ENCODE data around the gene MOB3A. TPM values are rescaled to one million over a fixed set of nuclear protein-coding genes. Genes with fewer than 3 reads are reported as not detected.

Gene MOB3A
- total and polyA plus RNA-seq, 2 donors (not counting 1 experiment from before 2014, with no cell fraction given): 17.2 to 34.8 TPM

GRCh38 chr19:2041433-2041682 lies 54.8 kb downstream of the MOB3A start:
- no peaks in the 10 kb centered on the region for H3K9me3 ChIP-seq (ENCODE audit: control insufficient read depth, insufficient read depth, low read depth, low read length)
- H3K9ac ChIP-seq (ENCODE audit: insufficient read depth, low read length): no peak overlapping the region
- H3K27me3 ChIP-seq (ENCODE audit: control insufficient read depth, insufficient read depth, low read length): no peaks in the 10 kb centered on the region
- H3K27ac ChIP-seq (ENCODE audit: insufficient read depth, low read length): no peak overlapping the region
- DNase-seq (ENCODE audit: low read depth in 2 of 2): no peak
- no peaks in the 10 kb centered on the region for H3K79me2 ChIP-seq (ENCODE audit: control insufficient read depth, insufficient read depth, low read length)
- no peak for TF ChIP-seq EZH2 (IDR thresholded peaks at IDR 0.05; ENCODE audit: low read length, missing control alignments)
- TF ChIP-seq, protein P1, sequence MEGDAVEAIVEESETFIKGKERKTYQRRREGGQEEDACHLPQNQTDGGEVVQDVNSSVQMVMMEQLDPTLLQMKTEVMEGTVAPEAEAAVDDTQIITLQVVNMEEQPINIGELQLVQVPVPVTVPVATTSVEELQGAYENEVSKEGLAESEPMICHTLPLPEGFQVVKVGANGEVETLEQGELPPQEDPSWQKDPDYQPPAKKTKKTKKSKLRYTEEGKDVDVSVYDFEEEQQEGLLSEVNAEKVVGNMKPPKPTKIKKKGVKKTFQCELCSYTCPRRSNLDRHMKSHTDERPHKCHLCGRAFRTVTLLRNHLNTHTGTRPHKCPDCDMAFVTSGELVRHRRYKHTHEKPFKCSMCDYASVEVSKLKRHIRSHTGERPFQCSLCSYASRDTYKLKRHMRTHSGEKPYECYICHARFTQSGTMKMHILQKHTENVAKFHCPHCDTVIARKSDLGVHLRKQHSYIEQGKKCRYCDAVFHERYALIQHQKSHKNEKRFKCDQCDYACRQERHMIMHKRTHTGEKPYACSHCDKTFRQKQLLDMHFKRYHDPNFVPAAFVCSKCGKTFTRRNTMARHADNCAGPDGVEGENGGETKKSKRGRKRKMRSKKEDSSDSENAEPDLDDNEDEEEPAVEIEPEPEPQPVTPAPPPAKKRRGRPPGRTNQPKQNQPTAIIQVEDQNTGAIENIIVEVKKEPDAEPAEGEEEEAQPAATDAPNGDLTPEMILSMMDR (conservative IDR thresholded peaks at IDR 0.05 in 1 of 2, IDR thresholded peaks at IDR 0.05 in 1 of 2; ENCODE audit: low read depth in 1 of 2, low read length in 2 of 2): no peak
- peaks cover 34% of the 10 kb centered on the region for H3K36me3 ChIP-seq (ENCODE audit: control insufficient read depth, insufficient read depth, low read length)
- no peak overlapping the region for H3K4me3 ChIP-seq (replicated peaks in 1 of 4; ENCODE audit: control extremely low read depth in 1 of 4, insufficient read depth in 1 of 4, low read depth in 3 of 4, low read length in 4 of 4)
- no peak overlapping the region for H2AFZ ChIP-seq (ENCODE audit: low read length)
- H3K4me2 ChIP-seq (ENCODE audit: extremely low read depth, insufficient read depth, low read length): no peak overlapping the region
- H4K20me1 ChIP-seq (ENCODE audit: control insufficient read depth, extremely low read depth, insufficient read depth, low read length): no peaks in the 10 kb centered on the region
- H3K4me1 ChIP-seq (ENCODE audit: control insufficient read depth, extremely low read depth, insufficient read depth, low read length): peaks cover 9% of the 10 kb centered on the region

GRCh38 chr19:2040647-2041432 lies 55.3 kb downstream of the MOB3A start:
- Histone ChIP-seq H3K9me3 (ENCODE audit: control insufficient read depth, insufficient read depth, low read depth, low read length) (no peaks in the 10 kb centered on the region), H3K36me3 (ENCODE audit: control insufficient read depth, insufficient read depth, low read length) (peaks cover 30% of the 10 kb centered on the region), H4K20me1 (ENCODE audit: control insufficient read depth, extremely low read depth, insufficient read depth, low read length) (no peaks in the 10 kb centered on the region), H3K4me1 (ENCODE audit: control insufficient read depth, extremely low read depth, insufficient read depth, low read length) (peaks cover 9% of the 10 kb centered on the region), H3K4me2 (ENCODE audit: extremely low read depth, insufficient read depth, low read length) (no peak overlapping the region), H3K4me3 (replicated peaks in 1 of 4; ENCODE audit: control extremely low read depth in 1 of 4, insufficient read depth in 1 of 4, low read depth in 3 of 4, low read length in 4 of 4) (no peak overlapping the region), H3K9ac (ENCODE audit: insufficient read depth, low read length) (no peak overlapping the region), H3K27ac (ENCODE audit: insufficient read depth, low read length) (no peak overlapping the region), H3K79me2 (ENCODE audit: control insufficient read depth, insufficient read depth, low read length) (no peaks in the 10 kb centered on the region), H3K27me3 (ENCODE audit: control insufficient read depth, insufficient read depth, low read length) (no peaks in the 10 kb centered on the region), H2AFZ (ENCODE audit: low read length) (no peak overlapping the region)
- DNase-seq (ENCODE audit: low read depth in 2 of 2): no peak
- TF ChIP-seq, protein P1 (conservative IDR thresholded peaks at IDR 0.05 in 1 of 2, IDR thresholded peaks at IDR 0.05 in 1 of 2; ENCODE audit: low read depth in 1 of 2, low read length in 2 of 2): no peak
- TF ChIP-seq EZH2 (IDR thresholded peaks at IDR 0.05; ENCODE audit: low read length, missing control alignments): no peak

DNA sequence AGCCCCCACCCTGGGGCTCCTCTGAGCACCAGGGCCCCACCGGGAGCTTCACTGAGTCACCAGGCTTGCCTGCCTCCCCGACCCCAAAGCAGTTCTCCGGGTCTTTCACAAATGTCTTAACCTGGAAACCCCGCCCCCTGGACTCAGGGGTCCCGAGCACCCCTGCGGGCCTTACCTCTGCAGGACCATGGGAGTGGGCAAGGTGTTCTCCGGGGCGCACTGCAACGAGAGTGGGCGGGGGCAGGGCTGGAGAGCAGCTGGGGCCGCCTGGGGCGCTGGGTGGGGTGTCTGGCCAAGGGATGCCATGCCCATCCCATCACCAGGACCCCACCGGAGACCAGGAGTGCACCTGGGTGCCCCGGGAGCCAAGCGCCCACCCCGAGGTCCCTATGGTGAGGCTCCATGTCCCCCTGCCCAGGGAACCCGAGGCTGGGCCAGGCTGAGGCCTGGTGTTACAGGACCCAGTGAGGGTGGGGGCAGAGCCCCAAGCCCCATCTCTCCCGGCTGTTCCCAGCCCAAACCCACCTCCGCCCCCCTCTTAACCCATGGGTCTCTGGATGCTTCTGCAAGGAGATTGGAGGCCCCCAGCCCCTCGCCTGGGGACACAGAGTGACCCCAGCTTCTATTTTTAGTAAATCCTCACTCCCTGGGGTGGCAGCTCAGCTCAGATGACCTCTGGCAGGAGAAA lies 56.0 kb downstream of the MOB3A start:
- H3K4me3 ChIP-seq (replicated peaks in 1 of 4; ENCODE audit: control extremely low read depth in 1 of 4, insufficient read depth in 1 of 4, low read depth in 3 of 4, low read length in 4 of 4): no peak overlapping the region
- no peaks in the 10 kb centered on the region for H3K9me3 ChIP-seq (ENCODE audit: control insufficient read depth, insufficient read depth, low read depth, low read length)
- TF ChIP-seq, protein P1 (conservative IDR thresholded peaks at IDR 0.05 in 1 of 2, IDR thresholded peaks at IDR 0.05 in 1 of 2; ENCODE audit: low read depth in 1 of 2, low read length in 2 of 2): no peak
- TF ChIP-seq EZH2 (IDR thresholded peaks at IDR 0.05; ENCODE audit: low read length, missing control alignments): no peak
- no peaks in the 10 kb centered on the region for H3K27me3 ChIP-seq (ENCODE audit: control insufficient read depth, insufficient read depth, low read length)
- no peaks in the 10 kb centered on the region for H3K79me2 ChIP-seq (ENCODE audit: control insufficient read depth, insufficient read depth, low read length)
- H2AFZ ChIP-seq (ENCODE audit: low read length): no peak overlapping the region
- H3K27ac ChIP-seq (ENCODE audit: insufficient read depth, low read length): no peak overlapping the region
- no peak for DNase-seq (ENCODE audit: low read depth in 2 of 2)
- peaks cover 25% of the 10 kb centered on the region for H3K36me3 ChIP-seq (ENCODE audit: control insufficient read depth, insufficient read depth, low read length)
- H3K4me1 ChIP-seq (ENCODE audit: control insufficient read depth, extremely low read depth, insufficient read depth, low read length): peaks cover 9% of the 10 kb centered on the region
- H3K9ac ChIP-seq (ENCODE audit: insufficient read depth, low read length): no peak overlapping the region
- no peaks in the 10 kb centered on the region for H4K20me1 ChIP-seq (ENCODE audit: control insufficient read depth, extremely low read depth, insufficient read depth, low read length)
- H3K4me2 ChIP-seq (ENCODE audit: extremely low read depth, insufficient read depth, low read length): no peak overlapping the region
